Measurements from ENCODE around the gene PXK.

DNA sequence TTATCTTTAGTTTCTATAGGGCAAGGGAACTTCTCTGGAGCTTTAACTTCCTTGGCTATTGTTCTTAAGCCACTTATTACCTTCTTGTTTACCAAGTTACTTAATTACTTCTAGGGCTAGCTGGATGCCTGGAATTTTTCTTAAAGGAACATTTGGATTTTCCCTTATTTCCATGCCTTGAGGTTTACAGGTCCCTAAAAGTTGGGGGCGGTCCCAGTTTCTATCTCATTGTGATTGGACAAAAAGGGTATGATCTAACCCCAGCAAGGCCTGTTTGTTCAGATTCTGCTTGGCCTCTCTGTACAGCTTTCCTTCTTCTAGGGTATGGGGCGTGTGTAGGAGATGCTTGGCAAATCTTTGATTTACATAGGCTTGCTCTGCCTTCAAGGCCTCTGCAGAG lies 83.5 kb downstream of the PXK start:
- no peak for TF ChIP-seq ZNF239 (tag by site-specific recombination; IDR thresholded peaks at IDR 0.05)
- TF ChIP-seq, protein P1, sequence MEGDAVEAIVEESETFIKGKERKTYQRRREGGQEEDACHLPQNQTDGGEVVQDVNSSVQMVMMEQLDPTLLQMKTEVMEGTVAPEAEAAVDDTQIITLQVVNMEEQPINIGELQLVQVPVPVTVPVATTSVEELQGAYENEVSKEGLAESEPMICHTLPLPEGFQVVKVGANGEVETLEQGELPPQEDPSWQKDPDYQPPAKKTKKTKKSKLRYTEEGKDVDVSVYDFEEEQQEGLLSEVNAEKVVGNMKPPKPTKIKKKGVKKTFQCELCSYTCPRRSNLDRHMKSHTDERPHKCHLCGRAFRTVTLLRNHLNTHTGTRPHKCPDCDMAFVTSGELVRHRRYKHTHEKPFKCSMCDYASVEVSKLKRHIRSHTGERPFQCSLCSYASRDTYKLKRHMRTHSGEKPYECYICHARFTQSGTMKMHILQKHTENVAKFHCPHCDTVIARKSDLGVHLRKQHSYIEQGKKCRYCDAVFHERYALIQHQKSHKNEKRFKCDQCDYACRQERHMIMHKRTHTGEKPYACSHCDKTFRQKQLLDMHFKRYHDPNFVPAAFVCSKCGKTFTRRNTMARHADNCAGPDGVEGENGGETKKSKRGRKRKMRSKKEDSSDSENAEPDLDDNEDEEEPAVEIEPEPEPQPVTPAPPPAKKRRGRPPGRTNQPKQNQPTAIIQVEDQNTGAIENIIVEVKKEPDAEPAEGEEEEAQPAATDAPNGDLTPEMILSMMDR (tag by site-specific recombination; IDR thresholded peaks at IDR 0.05) = no peak

Data from HEK293 (cell line).